HCEC 1CT (cell line): ENCODE data around the gene ABCG4.
"Not testable (repeated sequence)": the region's sequence is repeated elsewhere in the genome, so short reads cannot be mapped to it uniquely, and the experiment has no call there.

Experiments
- DNase-seq: peaks from one replicate; pipeline ENCODE4 v3.0.0-alpha.2; 2017

ABCG4 gene

DNA sequence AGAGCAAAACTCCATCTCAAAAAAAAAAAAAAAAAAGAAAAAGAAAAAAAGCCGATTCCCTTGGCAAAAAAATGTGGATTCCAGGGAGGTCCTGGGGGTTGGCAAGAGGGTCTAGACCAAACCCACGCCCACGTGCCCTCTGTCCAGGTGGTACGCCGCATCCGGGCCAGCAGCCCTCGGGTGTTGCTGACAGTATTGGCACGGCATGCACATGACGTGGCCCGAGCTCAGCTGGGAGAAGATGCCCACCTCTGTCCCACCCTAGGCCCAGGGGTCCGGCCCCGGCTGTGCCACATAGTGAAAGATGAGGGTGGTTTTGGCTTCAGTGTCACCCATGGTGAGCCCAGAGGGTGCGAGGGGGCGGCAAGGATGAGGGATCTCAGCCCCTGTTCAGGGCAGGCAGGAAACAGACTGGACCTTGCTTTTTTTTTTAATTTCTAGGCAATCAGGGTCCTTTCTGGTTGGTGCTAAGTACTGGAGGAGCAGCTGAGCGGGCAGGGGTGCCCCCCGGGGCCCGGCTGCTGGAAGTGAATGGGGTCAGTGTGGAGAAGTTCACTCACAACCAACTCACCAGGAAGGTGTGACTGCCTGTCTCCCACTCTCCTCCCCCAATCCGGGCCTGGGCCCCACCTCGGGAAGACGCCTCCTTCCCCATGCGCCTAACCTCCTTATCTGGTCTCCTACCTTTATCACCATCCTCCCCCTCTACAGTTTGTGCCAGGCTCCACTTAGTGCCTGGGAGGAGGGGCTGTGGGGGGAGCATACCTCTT is 38.5 kb downstream of the ABCG4 start:
- DNase-seq: no peak

GRCh38 chr11:119188067-119188466 is 39.2 kb downstream of the ABCG4 start:
- no peak for DNase-seq

DNA sequence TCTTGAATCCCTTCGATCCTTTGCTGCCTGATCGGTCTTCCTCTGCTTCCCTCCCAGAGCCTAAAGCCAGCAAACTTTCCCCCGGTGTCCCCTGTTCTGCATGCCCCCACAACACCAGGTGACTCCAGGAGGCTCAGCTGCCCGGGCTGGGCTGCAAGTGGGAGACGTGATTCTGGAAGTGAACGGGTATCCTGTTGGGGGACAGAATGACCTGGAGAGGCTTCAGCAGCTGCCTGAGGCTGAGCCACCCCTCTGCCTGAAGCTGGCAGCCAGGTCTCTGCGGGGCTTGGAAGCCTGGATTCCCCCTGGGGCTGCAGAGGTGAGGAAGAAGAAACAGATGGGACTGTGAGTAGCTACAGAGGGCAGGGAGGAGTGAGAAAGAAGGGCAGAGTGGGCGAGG is 40.0 kb downstream of the ABCG4 start:
- DNase-seq: no peak

DNA sequence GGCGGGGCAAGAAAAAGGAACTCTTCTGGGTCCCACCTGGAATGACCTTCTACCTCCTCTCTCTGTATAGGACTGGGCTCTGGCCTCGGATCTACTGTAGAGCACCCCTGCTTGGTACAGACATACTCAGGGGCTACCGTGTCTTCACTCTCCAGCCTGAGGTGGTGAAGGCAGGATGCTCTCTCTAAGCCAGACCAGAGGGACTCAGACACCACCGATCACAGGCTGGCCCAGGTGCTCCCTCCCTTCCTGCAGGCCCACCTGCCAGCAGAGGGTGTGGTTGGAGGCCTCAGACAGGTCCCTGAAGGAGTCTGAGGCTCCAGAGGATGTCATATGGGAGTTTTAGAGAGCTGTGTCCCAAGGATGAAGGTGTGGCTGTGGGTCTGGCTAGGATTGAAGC is 40.5 kb downstream of the ABCG4 start:
- no peak for DNase-seq

DNA sequence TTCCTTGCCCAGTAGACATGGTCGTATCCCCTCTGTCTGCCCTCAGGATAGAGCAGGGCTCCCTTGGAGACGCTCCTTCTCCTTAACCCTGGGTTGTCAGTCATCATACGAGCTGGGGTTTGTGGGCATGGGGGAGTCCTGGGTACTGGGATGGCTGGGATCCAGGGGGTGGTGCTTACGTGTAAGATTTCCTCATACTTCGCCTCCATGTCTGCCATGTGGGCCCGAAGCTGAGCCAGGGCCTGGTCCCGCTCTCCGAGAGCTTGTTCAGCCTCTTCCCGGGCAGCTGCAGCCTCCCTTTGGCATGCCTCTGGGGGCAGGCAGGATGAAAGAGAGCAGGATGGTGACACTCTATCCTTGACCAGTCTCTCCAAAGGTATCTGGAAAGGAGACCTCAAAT is 41.7 kb downstream of the ABCG4 start:
- no peak for DNase-seq

DNA sequence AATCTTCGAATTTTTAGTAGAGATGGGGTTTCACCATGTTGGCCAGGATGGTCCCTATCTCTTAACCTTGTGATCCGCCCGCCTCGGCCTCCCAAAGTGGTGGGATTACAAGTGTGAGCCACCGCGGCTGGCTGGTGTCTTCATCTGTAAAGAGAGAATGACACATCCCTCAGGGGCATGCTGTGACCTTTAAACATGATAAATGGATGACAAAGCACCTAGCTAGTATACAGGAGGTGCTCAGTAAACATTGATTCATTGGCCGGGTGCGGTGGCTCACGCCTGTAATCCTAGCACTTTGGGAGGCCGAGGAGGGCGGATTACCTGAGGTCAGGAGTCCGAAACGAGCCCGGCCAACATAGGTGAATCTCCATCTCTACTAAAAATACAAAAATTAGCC is 42.4 kb downstream of the ABCG4 start:
- DNase-seq: not testable (repeated sequence)

- peak; percentile 37 for DNase-seq
These were observed 43.3 kb downstream of the ABCG4 start for GRCh38 chr11:119192111-119192510.

DNA sequence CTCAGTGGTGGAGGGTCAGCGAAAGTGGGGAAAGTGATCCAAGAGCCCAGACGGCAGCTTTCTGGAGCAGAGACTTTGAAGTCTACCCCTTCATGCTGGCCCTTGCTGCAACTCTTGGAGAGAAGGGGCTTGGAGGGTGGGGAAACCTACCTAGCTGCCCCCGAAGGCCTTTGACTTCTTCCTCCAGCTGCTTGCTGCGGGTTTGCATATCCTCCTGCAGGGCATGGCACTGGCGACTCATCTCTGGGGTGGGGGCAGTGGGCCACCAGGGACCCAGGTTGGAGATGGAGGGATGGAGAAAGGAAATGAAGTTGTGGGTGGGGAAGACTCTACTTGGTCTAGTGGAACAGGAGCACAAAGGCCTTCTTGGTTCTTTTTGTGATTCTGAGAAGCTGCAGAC is 44.1 kb downstream of the ABCG4 start:
- no peak for DNase-seq

- no peak for DNase-seq
These were observed 44.8 kb downstream of the ABCG4 start for GRCh38 chr11:119193626-119194025.

DNA sequence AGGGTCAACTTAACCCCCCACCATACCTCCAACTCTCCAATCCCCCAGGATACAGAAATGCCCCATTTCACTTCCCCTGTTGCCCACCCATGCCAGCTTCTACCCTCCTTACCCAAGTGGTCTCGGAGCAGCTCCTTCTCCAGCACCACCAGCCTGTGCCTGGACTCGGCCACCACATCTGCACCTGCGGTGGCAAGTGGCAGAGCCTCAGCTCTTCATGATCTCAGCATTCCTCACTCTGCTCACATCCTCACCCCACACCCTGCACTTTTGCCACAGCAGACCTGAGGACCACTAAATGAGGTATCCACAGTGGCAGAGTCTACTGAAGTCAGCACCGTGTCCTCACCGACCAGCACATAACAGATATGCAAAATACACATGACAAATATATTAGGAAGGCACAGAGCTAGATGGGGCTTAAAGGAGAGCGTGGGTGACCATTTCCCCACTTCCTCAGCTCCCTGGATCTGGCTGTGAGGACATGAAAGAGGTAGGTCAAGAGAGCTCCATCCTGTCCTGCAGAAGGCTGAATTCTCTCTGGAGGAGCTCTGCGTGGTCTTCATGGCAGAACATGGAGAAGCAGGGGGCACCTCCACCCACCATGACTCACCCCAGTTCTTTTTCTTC is 46.1 kb downstream of the ABCG4 start:
- DNase-seq: no peak

DNA sequence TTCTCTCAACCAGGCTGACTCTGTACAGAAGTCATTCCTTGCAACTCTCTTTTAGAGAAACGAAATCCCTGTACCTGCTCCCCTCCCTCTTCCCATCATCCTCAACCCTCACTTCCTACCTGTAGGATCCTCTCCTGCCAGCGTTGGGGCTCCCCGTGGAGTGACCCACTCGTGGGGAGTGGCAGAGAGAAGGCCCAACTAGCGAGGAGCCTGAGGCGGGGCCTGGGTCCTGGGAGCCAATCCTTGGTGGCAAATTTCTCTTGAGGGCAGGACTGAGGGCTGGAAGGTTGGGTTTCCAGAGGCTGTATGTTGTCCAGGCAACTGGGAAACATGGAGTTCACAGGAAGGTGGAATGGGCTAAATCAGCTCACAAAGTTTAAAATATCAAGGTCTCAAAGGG is 46.8 kb downstream of the ABCG4 start:
- peak; percentile 57 for DNase-seq

DNA sequence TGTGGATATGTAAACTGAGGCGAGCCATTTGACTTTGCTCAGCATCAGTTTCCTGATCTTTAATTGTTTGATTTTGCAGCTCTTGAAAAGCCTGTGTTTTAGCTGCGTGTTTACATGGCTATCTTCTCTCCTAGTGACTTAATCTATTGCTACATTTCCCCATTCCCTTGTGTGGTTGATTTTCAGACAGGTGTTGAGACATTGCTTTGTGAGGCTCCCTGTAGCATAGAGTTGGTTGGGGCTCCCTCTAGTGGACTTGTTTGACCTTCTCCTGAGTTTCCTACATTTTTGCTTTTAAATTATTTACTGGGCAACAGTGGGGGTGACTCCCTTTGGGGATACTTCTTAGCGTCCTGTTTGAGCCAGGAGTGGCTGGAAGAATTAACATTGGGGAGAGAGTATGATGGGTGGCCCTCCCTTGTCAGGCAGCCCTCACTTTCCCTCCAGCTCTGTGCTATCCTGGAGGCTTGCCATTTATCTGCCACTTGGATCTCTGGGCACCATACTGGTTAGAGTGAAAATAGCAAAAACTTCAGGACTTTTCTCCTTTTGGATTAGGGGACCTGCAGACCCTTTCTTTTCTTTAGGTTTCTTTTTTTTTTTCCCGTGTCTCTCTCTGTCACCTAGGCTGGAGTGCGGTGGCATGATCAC is 48.1 kb downstream of the ABCG4 start:
- peak; percentile 82 for DNase-seq

GRCh38 chr11:119198925-119199324 is 50.1 kb downstream of the ABCG4 start:
- DNase-seq: no peak

DNA sequence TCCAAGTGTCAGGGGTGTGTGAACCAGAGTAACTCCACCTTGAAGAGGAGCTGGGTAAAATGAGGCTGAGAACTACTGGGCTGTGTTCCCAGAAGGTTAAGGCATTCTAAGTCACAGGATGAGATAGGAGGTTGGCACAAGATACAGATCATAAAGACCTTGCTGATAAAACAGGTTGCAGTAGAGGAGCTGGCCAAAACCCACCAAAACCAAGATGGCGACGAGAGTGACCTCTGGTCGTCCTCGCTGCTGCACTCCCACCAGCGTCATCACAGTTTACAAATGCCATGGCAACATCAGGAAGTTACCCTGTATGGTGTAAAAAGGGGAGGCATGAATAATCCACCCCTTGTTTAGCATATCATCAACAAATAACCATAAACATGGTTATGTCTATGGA is 52.4 kb downstream of the ABCG4 start:
- not testable (repeated sequence) for DNase-seq

GRCh38 chr11:119202554-119202953 is 53.7 kb downstream of the ABCG4 start:
- no peak for DNase-seq

GRCh38 chr11:119204066-119204465 is 55.2 kb downstream of the ABCG4 start:
- no peak for DNase-seq

DNA sequence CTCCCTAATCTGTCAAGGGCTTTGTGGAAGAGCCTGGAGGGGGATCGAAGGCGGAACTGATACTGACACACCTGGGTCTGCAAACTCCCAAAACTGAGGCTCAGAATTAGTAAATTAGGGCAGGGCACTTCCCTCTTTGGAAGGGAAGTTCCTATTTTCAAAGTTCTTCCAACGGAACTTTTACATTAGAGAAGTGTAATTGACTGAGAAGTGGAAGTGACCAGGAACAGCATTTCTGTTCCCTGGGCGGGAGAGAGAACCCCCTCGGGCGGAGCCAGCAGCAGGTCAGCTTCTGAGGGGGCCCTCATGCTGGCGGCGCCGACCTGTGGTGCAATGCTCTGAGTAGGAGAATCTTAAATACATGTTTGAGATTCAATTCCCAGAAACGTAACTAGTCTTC is 56.2 kb downstream of the ABCG4 start:
- DNase-seq: no peak

GRCh38 chr11:119205574-119206510 is 57.0 kb downstream of the ABCG4 start, which contains the start of gene CBL:
Gene CBL (plus strand): TSS chr11:119206339. CDS start chr11:119206418, 79 bp downstream.
- DNase-seq: peak; percentile 82

- DNase-seq: peak; percentile 15
These were observed 57.9 kb downstream of the ABCG4 start for GRCh38 chr11:119206511-119207414.

DNA sequence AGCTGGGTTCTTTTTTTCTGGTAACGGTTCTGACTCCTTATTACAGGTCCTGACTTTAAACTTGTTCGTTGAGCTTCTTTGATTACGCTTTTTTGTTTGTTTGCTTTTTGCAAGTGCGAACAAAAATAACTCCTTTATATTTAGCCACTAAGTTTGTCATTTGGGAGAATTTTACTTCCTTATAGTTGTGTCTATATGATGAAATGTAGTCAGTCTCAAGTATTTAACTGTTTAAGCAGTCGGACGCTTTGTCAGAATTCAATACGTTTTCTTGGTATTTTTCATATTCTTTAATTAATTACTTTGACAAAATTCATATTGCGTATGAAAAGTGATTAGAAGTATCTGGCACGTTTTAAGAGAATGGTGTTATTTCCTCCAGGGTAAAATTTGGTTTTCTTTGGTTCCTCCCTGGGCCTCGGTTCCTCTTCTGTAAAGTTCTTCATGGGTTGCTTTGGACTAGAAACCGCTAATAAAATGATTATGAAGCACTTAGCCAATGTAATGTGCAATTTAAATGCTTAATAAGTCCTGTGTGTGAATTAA is 58.6 kb downstream of the ABCG4 start:
- no peak for DNase-seq

DNA sequence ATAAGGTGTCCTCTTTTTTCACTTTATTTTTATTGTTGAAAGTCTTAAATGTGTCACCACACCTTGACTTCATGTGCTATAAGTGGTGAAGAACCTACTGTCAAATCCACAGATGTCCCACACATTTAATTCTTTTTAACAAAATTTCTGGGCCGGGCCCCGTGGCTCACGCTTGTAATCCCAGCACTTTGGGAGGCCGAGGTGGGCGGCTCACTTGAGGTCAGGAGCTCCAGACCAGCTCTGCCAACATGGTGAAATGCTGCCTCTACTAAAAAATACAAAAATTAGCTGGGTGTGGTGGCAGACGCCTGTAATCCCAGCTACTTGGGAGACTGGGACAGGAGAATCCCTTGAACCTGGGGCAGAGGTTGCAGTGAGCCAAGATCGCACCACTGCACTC is 60.3 kb downstream of the ABCG4 start:
- no peak for DNase-seq

DNA sequence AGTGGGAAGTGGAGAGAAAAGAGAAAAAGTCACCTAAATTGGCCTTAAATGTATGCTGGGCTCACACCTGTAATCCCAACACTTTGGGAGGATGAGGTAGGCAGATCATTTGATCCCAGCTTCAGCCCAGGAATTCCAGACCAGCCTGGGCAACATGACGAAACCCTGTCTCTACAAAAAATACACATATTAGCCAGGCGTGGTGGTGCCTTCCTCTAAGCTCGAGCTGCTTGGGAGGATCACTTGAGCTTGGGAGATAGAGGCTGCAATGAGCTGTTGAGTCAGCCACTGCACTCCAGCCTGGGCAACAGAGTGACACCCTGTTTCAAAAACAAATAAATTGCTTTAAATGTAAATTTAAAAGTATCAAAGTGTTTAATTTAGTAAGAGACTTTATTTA is 61.2 kb downstream of the ABCG4 start:
- DNase-seq: no peak
